ENCODE measurements around the gene MTG2. TPM values are rescaled to one million over a fixed set of nuclear protein-coding genes. Genes with fewer than 3 reads are reported as not detected.

MTG2 gene
- total and polyA plus RNA-seq, 2 of the 13 experiments (the other 11 are each of a cell fraction or from before 2014, with no cell fraction given): 20.4 to 37.8 TPM

DNA sequence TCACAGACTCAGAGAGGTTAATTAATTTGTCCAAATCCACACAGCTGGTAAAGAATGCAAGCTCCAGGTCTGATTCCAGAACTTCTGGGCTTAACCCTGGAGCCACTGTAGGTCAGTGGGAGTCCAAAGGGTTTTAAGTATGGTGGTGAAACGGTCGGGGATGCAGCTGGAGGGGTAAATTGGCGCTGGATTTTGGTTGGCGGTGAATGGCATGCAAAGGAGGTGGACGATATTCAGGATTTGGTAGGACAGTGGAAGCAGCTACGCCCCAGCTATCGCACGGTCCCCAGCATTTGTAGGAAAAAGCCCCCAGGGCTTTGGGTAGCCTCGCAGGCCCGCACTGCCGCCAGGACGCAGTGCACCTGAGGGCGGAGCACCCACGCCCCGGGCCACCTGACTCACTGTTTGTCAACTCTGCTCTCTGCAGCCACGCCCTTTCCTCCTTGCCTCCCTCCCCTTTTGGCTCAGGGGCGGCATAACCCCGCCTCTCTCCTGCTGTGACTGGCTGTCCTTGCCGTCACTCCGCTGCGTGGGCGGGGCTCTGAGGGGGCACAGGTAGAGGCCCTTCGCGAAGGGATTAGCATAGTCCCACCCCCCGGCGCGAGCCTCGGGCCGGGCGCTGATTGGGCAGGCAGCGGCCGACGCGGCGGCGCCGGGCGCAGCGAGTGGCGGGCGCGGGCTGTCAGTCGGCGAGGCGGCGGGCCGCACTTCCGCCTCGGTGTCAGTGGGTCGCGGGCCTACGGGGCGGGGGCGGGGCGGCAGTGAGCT, 55.2 kb downstream of the MTG2 start, which contains the start of gene OSBPL2:
Gene OSBPL2, plus strand, starts transcription at position 721 of the 768 bp plus-strand sequence. CDS start 17,664 bp downstream, outside the sequence.
- peak within 1 kb of the TSS; percentile 85 to 97 (median 86) for H3K4me3 ChIP-seq (replicated peaks in 1 of 3; ENCODE audit: insufficient read depth in 1 of 3, low read depth in 2 of 3, low read length in 3 of 3)
- FAIRE-seq: peak; percentile 99
- H3K27ac ChIP-seq (ENCODE audit: extremely low read length, insufficient read depth, low read length): peak within 1 kb of the TSS; percentile 60
- peaks cover 40% of the 10 kb centered on the region for H4K20me1 ChIP-seq (ENCODE audit: insufficient read depth, low read length)
- H3K4me1 ChIP-seq (ENCODE audit: insufficient read depth, low read length): peaks cover 36% of the 10 kb centered on the region
- peak within 1 kb of the TSS; percentile 97 for H3K4me2 ChIP-seq (ENCODE audit: low read depth, low read length)
- H3K36me3 ChIP-seq (replicated peaks in 1 of 2; ENCODE audit: control insufficient read depth in 1 of 2, insufficient read depth in 2 of 2, low read length in 2 of 2): peaks cover 9 to 19% of the 10 kb centered on the region in 2 experiments; a peak in 4 of 5 replicates
- peak within 1 kb of the TSS; percentile 90 for H3K9ac ChIP-seq (ENCODE audit: insufficient read depth, low read depth, low read length)
- intact Hi-C loops (cut with micrococcal nuclease; ENCODE audit: unreplicated experiment): loop anchor here (1.0 to 5.0 kb wide), 2 partner anchors 56 to 139 kb away; no protein-coding TSS in a partner anchor
- ChIA-PET CTCF (ENCODE audit: low intra/inter-chr PET ratio, low total read pairs) (no interaction called here), POLR2A (interaction anchor here (0.6 kb wide), 1 partner anchor 132 kb away, joined by 3 read pairs; no protein-coding TSS in a partner anchor)
- ATAC-seq: peak; percentile 89
- no peaks in the 10 kb centered on the region for H3K9me3 ChIP-seq (ENCODE audit: low read length)
- H3K27me3 ChIP-seq (ENCODE audit: control insufficient read depth in 1 of 2, insufficient read depth in 2 of 2, low read length in 2 of 2): peaks cover 3 to 18% of the 10 kb centered on the region in 2 experiments; a peak in 3 of 5 replicates
- no TSS peak for BruUV-seq (replicated peaks)
- peak; percentile 99 for DNase-seq (ENCODE audit: low spot score)
- peaks cover 41% of the 10 kb centered on the region for H3K79me2 ChIP-seq (ENCODE audit: insufficient read depth, low read length)
- in situ Hi-C loops (cut with HindIII; ENCODE audit: extremely low pct_ligation_motif_present, low pct_unique_long_range_greater_than_20kb): no loop called here
- H2AFZ ChIP-seq (ENCODE audit: low read length): no peak within 1 kb of the TSS
- WGBS (ENCODE audit: low lambda C conversion rate): 2% methylated on average over 40 of the region's 55 CpGs
- TF ChIP-seq, protein P1, sequence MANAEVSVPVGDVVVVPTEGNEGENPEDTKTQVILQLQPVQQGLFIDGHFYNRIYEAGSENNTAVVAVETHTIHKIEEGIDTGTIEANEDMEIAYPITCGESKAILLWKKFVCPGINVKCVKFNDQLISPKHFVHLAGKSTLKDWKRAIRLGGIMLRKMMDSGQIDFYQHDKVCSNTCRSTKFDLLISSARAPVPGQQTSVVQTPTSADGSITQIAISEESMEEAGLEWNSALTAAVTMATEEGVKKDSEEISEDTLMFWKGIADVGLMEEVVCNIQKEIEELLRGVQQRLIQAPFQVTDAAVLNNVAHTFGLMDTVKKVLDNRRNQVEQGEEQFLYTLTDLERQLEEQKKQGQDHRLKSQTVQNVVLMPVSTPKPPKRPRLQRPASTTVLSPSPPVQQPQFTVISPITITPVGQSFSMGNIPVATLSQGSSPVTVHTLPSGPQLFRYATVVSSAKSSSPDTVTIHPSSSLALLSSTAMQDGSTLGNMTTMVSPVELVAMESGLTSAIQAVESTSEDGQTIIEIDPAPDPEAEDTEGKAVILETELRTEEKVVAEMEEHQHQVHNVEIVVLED (CRISPR knock-in tag; IDR thresholded peaks at IDR 0.05; ENCODE audit: borderline replicate concordance): 0 out of 2 replicates have a peak, but pooled peaks have one; percentile 29
- TF ChIP-seq XBP1 (CRISPR knock-in tag; IDR thresholded peaks at IDR 0.05) (no peak), ZNF33B (CRISPR knock-in tag; IDR thresholded peaks at IDR 0.05) (0 out of 2 replicates have a peak, but pooled peaks have one; percentile 38), HIVEP1 (CRISPR knock-in tag; IDR thresholded peaks at IDR 0.05) (peak; percentile 40; the same call in 1 of the 2 replicates), ZNF589 (CRISPR knock-in tag; conservative IDR thresholded peaks at IDR 0.05) (no peak), ZNF841 (CRISPR knock-in tag; IDR thresholded peaks at IDR 0.05; ENCODE audit: borderline replicate concordance) (no peak), RFXANK (CRISPR knock-in tag; IDR thresholded peaks at IDR 0.05) (no peak), ZNF317 (CRISPR knock-in tag; IDR thresholded peaks at IDR 0.05) (no peak), ZNF251 (CRISPR knock-in tag; IDR thresholded peaks at IDR 0.05) (peak; percentile 70; the same call in 1 of the 2 replicates)
- TF ChIP-seq, protein P2, sequence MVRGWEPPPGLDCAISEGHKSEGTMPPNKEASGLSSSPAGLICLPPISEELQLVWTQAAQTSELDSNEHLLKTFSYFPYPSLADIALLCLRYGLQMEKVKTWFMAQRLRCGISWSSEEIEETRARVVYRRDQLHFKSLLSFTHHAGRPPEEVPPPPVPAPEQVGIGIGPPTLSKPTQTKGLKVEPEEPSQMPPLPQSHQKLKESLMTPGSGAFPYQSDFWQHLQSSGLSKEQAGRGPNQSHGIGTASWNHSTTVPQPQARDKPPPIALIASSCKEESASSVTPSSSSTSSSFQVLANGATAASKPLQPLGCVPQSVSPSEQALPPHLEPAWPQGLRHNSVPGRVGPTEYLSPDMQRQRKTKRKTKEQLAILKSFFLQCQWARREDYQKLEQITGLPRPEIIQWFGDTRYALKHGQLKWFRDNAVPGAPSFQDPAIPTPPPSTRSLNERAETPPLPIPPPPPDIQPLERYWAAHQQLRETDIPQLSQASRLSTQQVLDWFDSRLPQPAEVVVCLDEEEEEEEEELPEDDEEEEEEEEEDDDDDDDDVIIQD (CRISPR knock-in tag; IDR thresholded peaks at IDR 0.05; ENCODE audit: low read depth): no peak
- TF ChIP-seq, protein P3, sequence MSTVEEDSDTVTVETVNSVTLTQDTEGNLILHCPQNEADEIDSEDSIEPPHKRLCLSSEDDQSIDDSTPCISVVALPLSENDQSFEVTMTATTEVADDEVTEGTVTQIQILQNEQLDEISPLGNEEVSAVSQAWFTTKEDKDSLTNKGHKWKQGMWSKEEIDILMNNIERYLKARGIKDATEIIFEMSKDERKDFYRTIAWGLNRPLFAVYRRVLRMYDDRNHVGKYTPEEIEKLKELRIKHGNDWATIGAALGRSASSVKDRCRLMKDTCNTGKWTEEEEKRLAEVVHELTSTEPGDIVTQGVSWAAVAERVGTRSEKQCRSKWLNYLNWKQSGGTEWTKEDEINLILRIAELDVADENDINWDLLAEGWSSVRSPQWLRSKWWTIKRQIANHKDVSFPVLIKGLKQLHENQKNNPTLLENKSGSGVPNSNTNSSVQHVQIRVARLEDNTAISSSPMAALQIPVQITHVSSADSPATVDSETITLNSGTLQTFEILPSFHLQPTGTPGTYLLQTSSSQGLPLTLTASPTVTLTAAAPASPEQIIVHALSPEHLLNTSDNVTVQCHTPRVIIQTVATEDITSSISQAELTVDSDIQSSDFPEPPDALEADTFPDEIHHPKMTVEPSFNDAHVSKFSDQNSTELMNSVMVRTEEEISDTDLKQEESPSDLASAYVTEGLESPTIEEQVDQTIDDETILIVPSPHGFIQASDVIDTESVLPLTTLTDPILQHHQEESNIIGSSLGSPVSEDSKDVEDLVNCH (CRISPR knock-in tag; IDR thresholded peaks at IDR 0.05): no peak
- TF ChIP-seq, protein P4, sequence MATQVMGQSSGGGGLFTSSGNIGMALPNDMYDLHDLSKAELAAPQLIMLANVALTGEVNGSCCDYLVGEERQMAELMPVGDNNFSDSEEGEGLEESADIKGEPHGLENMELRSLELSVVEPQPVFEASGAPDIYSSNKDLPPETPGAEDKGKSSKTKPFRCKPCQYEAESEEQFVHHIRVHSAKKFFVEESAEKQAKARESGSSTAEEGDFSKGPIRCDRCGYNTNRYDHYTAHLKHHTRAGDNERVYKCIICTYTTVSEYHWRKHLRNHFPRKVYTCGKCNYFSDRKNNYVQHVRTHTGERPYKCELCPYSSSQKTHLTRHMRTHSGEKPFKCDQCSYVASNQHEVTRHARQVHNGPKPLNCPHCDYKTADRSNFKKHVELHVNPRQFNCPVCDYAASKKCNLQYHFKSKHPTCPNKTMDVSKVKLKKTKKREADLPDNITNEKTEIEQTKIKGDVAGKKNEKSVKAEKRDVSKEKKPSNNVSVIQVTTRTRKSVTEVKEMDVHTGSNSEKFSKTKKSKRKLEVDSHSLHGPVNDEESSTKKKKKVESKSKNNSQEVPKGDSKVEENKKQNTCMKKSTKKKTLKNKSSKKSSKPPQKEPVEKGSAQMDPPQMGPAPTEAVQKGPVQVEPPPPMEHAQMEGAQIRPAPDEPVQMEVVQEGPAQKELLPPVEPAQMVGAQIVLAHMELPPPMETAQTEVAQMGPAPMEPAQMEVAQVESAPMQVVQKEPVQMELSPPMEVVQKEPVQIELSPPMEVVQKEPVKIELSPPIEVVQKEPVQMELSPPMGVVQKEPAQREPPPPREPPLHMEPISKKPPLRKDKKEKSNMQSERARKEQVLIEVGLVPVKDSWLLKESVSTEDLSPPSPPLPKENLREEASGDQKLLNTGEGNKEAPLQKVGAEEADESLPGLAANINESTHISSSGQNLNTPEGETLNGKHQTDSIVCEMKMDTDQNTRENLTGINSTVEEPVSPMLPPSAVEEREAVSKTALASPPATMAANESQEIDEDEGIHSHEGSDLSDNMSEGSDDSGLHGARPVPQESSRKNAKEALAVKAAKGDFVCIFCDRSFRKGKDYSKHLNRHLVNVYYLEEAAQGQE (IDR thresholded peaks at IDR 0.05; ENCODE audit: borderline replicate concordance in 1 of 2, low read depth in 1 of 2, low read length in 2 of 2): 0 out of 4 replicates have a peak, but pooled peaks of 1 of the 2 experiments have one; percentile 39

Measured in HepG2 (cell line).